ENCODE data around the gene ADGRG7.

Gene ADGRG7

DNA sequence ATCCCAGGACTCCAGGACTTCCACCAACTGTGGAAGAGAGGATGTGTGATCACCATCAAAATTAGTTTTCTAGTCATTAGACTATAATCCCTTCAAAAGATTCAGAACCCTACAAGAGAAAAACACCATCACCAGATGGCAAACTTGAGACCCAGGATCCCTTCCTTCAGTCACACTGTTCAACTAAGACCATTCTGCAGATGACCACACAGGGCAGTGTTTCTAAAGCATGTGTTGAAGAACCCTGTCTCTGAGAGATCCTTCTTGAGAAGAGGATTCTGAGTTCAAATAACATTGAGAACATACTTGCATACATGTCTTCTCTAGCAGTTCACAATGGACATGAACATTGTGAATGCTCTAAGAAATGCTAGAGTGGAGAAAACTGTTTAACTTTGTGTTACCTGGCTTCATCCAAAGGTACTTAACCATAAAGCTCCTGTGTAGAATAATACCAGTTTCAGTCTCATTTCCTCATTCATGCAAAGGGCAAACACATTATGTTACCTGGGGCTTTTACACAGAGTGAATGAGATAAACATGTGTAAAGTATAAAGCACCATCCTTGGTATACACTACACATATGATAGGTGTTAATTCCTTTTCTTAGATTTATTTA lies 2.4 kb upstream of the ADGRG7 start:
- Histone ChIP-seq H3K18ac (ENCODE audit: low read length) (no peak overlapping the region), H3K23ac (ENCODE audit: low read length) (no peak overlapping the region), H3K4me2 (ENCODE audit: low read length) (no peak overlapping the region)

DNA sequence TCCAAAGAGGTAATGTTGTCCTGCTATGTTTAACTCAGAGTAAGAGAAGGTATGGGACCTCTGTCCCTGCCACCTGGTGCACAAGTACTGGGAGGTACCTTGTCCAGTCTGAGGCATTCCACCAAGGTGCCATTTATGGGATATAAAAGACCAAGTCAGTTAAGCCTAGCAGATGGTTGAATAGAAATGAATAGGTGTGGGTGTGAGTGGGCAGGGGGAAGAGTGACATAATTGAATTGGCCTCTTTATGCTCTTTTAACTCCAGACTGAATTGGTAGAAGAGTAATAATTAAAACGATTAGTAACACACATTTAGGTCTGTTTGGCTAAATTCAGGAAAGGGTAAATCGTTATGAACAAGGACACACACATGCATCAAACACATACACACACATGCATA lies 562 bp downstream of the ADGRG7 start:
- Histone ChIP-seq H3K9me3 (ENCODE audit: insufficient read depth, low read depth, low read length) (peaks cover 1% of the 10 kb centered on the region), H3K4ac (ENCODE audit: low read depth, low read length) (no peak overlapping the region), H3K18ac (ENCODE audit: low read length) (no peak overlapping the region), H2BK120ac (ENCODE audit: insufficient read depth, low read length, poor library complexity) (no peak overlapping the region), H4K12ac (ENCODE audit: low read depth, low read length) (no peak overlapping the region), H2AK5ac (ENCODE audit: low read length) (no peak overlapping the region), H3K79me1 (ENCODE audit: low read length) (no peaks in the 10 kb centered on the region), H3K27ac (ENCODE audit: low read depth, low read length) (no peak overlapping the region), H3K4me1 (ENCODE audit: control insufficient read depth in 1 of 2, insufficient read depth in 2 of 2, low read length in 2 of 2) (no peaks in the 10 kb centered on the region), H3K36me3 (ENCODE audit: control insufficient read depth in 1 of 2, insufficient read depth in 2 of 2, low read length in 2 of 2) (no peaks in the 10 kb centered on the region), H3K27me3 (ENCODE audit: insufficient read depth, low read length) (no peaks in the 10 kb centered on the region), H2BK5ac (ENCODE audit: low read depth, low read length, poor library complexity) (no peak overlapping the region), H3K4me2 (ENCODE audit: low read length) (no peak overlapping the region), H3K9ac (ENCODE audit: low read length) (no peak overlapping the region), H3K4me3 (ENCODE audit: low read depth, low read length) (no peak overlapping the region), H3K79me2 (ENCODE audit: control insufficient read depth, insufficient read depth, low read length, poor library complexity) (no peaks in the 10 kb centered on the region), H4K8ac (ENCODE audit: low read depth, low read length) (no peak overlapping the region), H3K14ac (ENCODE audit: low read length) (no peak overlapping the region), H4K91ac (ENCODE audit: low read depth, low read length) (no peak overlapping the region), H3K23ac (ENCODE audit: low read length) (no peak overlapping the region), H2BK12ac (ENCODE audit: low read length) (no peak overlapping the region), H2AFZ (ENCODE audit: insufficient read depth, low read length, poor library complexity) (no peak overlapping the region)
- no CpG with 5 or more reads among the region's 2 CpGs for WGBS (ENCODE audit: extremely low coverage, insufficient coverage, insufficient read length)
- DNase-seq: no peak

More for the DNA sequence above, 2.4 kb upstream of the ADGRG7 start:
- no peak overlapping the region for H2BK5ac ChIP-seq (ENCODE audit: low read depth, low read length, poor library complexity)
- H3K4me3 ChIP-seq (ENCODE audit: low read depth, low read length): no peak overlapping the region
- H4K8ac ChIP-seq (ENCODE audit: low read depth, low read length): no peak overlapping the region
- H3K4ac ChIP-seq (ENCODE audit: low read depth, low read length): no peak overlapping the region
- no peak overlapping the region for H3K14ac ChIP-seq (ENCODE audit: low read length)
- H3K4me1 ChIP-seq (ENCODE audit: control insufficient read depth in 1 of 2, insufficient read depth in 2 of 2, low read length in 2 of 2): no peaks in the 10 kb centered on the region
- H2BK120ac ChIP-seq (ENCODE audit: insufficient read depth, low read length, poor library complexity): no peak overlapping the region
- no peaks in the 10 kb centered on the region for H3K36me3 ChIP-seq (ENCODE audit: control insufficient read depth in 1 of 2, insufficient read depth in 2 of 2, low read length in 2 of 2)
- H3K79me2 ChIP-seq (ENCODE audit: control insufficient read depth, insufficient read depth, low read length, poor library complexity): no peaks in the 10 kb centered on the region
- H2BK12ac ChIP-seq (ENCODE audit: low read length): no peak overlapping the region
- no peak overlapping the region for H3K27ac ChIP-seq (ENCODE audit: low read depth, low read length)
- H3K79me1 ChIP-seq (ENCODE audit: low read length): no peaks in the 10 kb centered on the region
- H2AFZ ChIP-seq (ENCODE audit: insufficient read depth, low read length, poor library complexity): no peak overlapping the region
- no peak overlapping the region for H4K12ac ChIP-seq (ENCODE audit: low read depth, low read length)
- no peak overlapping the region for H2AK5ac ChIP-seq (ENCODE audit: low read length)
- no peak overlapping the region for H3K9ac ChIP-seq (ENCODE audit: low read length)
- no peak overlapping the region for H4K91ac ChIP-seq (ENCODE audit: low read depth, low read length)
- H3K9me3 ChIP-seq (ENCODE audit: insufficient read depth, low read depth, low read length): peaks cover 1% of the 10 kb centered on the region
- H3K27me3 ChIP-seq (ENCODE audit: insufficient read depth, low read length): no peaks in the 10 kb centered on the region
- no peak for DNase-seq

DNA sequence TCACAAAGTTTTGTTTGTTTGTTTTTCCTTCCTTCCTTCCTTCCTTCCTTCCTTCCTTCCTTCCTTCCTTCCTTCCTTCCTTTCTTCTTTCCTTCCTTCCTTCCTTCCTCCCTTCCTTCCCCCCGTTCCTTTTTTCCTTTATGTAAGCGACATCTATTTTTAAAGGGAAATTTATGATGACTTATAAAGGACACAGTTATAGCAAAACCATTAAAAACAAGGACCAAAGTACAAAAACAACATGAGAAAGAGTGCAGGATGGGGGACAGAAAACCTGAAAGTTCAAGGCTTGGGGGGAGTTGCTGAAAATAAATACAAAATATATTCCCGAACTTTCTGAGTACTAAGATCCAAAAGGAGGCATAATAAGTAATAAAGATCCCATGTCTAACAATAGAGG lies 1.8 kb downstream of the ADGRG7 start:
- Histone ChIP-seq H3K18ac (ENCODE audit: low read length) (no peak overlapping the region), H4K8ac (ENCODE audit: low read depth, low read length) (no peak overlapping the region), H3K23ac (ENCODE audit: low read length) (no peak overlapping the region), H2BK120ac (ENCODE audit: insufficient read depth, low read length, poor library complexity) (no peak overlapping the region), H4K12ac (ENCODE audit: low read depth, low read length) (no peak overlapping the region), H2BK12ac (ENCODE audit: low read length) (no peak overlapping the region), H3K9ac (ENCODE audit: low read length) (no peak overlapping the region), H2AK5ac (ENCODE audit: low read length) (no peak overlapping the region), H3K4ac (ENCODE audit: low read depth, low read length) (no peak overlapping the region), H3K9me3 (ENCODE audit: insufficient read depth, low read depth, low read length) (peaks cover 1% of the 10 kb centered on the region), H3K79me2 (ENCODE audit: control insufficient read depth, insufficient read depth, low read length, poor library complexity) (no peaks in the 10 kb centered on the region), H3K79me1 (ENCODE audit: low read length) (no peaks in the 10 kb centered on the region), H3K27me3 (ENCODE audit: insufficient read depth, low read length) (no peaks in the 10 kb centered on the region), H3K4me2 (ENCODE audit: low read length) (no peak overlapping the region), H2BK5ac (ENCODE audit: low read depth, low read length, poor library complexity) (no peak overlapping the region), H2AFZ (ENCODE audit: insufficient read depth, low read length, poor library complexity) (no peak overlapping the region), H4K91ac (ENCODE audit: low read depth, low read length) (no peak overlapping the region), H3K4me1 (ENCODE audit: control insufficient read depth in 1 of 2, insufficient read depth in 2 of 2, low read length in 2 of 2) (no peaks in the 10 kb centered on the region), H3K36me3 (ENCODE audit: control insufficient read depth in 1 of 2, insufficient read depth in 2 of 2, low read length in 2 of 2) (no peaks in the 10 kb centered on the region), H3K27ac (ENCODE audit: low read depth, low read length) (no peak overlapping the region), H3K4me3 (ENCODE audit: low read depth, low read length) (no peak overlapping the region), H3K14ac (ENCODE audit: low read length) (no peak overlapping the region)
- no peak for DNase-seq
- no CpG with 5 or more reads among the region's 3 CpGs for WGBS (ENCODE audit: extremely low coverage, insufficient coverage, insufficient read length)

DNA sequence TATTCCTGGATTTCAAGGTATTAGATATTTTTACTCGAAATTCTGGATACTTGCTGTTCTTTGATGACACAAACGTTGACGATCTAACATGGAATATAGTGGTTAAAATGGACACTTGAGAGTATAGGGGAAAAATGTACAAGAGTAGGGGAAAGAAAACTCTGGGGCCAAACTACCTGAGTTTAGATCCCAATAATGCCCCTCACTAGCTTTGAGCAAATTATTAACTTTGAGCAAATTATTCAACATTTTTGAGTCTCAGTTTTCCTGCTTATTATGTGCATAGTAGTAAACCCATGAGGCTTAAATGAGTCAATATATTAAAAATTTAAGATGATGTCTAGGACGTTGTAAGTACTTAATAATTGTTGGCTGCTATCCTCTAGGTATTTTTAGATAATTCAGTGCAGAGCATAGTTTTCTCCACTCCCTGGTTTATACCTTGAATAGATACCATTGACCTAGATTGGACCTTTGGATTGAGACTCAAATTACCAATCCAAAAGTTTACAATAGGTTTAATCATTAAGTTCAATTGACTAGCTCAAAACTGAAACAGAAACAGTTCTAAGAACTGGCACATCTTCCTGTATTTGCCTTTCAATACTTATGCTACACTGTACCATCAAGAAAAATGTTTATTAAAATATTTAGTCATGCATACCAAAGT lies 4.5 kb downstream of the ADGRG7 start:
- Histone ChIP-seq H2BK12ac (ENCODE audit: low read length) (no peak overlapping the region), H3K4me2 (ENCODE audit: low read length) (no peak overlapping the region), H2BK120ac (ENCODE audit: insufficient read depth, low read length, poor library complexity) (no peak overlapping the region), H3K18ac (ENCODE audit: low read length) (no peak overlapping the region), H3K4ac (ENCODE audit: low read depth, low read length) (no peak overlapping the region), H3K9ac (ENCODE audit: low read length) (no peak overlapping the region), H3K23ac (ENCODE audit: low read length) (no peak overlapping the region), H4K8ac (ENCODE audit: low read depth, low read length) (no peak overlapping the region), H2AFZ (ENCODE audit: insufficient read depth, low read length, poor library complexity) (no peak overlapping the region), H3K9me3 (ENCODE audit: insufficient read depth, low read depth, low read length) (peaks cover 1% of the 10 kb centered on the region), H3K27ac (ENCODE audit: low read depth, low read length) (no peak overlapping the region), H3K27me3 (ENCODE audit: insufficient read depth, low read length) (no peaks in the 10 kb centered on the region), H3K4me3 (ENCODE audit: low read depth, low read length) (no peak overlapping the region), H3K14ac (ENCODE audit: low read length) (no peak overlapping the region), H3K79me1 (ENCODE audit: low read length) (no peaks in the 10 kb centered on the region), H3K36me3 (ENCODE audit: control insufficient read depth in 1 of 2, insufficient read depth in 2 of 2, low read length in 2 of 2) (no peaks in the 10 kb centered on the region), H4K12ac (ENCODE audit: low read depth, low read length) (no peak overlapping the region), H3K79me2 (ENCODE audit: control insufficient read depth, insufficient read depth, low read length, poor library complexity) (no peaks in the 10 kb centered on the region), H2AK5ac (ENCODE audit: low read length) (no peak overlapping the region), H4K91ac (ENCODE audit: low read depth, low read length) (no peak overlapping the region), H2BK5ac (ENCODE audit: low read depth, low read length, poor library complexity) (no peak overlapping the region), H3K4me1 (ENCODE audit: control insufficient read depth in 1 of 2, insufficient read depth in 2 of 2, low read length in 2 of 2) (no peaks in the 10 kb centered on the region)
- no CpG with 5 or more reads among the region's 4 CpGs for WGBS (ENCODE audit: extremely low coverage, insufficient coverage, insufficient read length)
- DNase-seq: no peak
